Eye (tissue), 1 donor: ENCODE results near the gene ZNF200.
"Not testable (repeated sequence)": the region's sequence is repeated elsewhere in the genome, so short reads cannot be mapped to it uniquely, and the experiment has no call there.

Experiments used
- DNase-seq: peaks from one replicate; pipeline ENCODE4 v3.0.0-alpha.2; 2015

Gene ZNF200

GRCh38 chr16:3197694-3198333, 37.1 kb downstream of the ZNF200 start:
- DNase-seq, result not testable (repeated sequence)

- no peak for DNase-seq
Observed at GRCh38 chr16:3195975-3196374, 39.0 kb downstream of the ZNF200 start.

- no peak for DNase-seq
Observed at GRCh38 chr16:3194792-3195191, 40.2 kb downstream of the ZNF200 start.

GRCh38 chr16:3193221-3194212, 41.4 kb downstream of the ZNF200 start:
- DNase-seq, result no peak

GRCh38 chr16:3192476-3193019, 42.4 kb downstream of the ZNF200 start:
- DNase-seq, result no peak

- peak; percentile 31 for DNase-seq
Observed at GRCh38 chr16:3190949-3191353, 44.0 kb downstream of the ZNF200 start.

- no peak for DNase-seq
Observed at GRCh38 chr16:3189869-3190268, 45.1 kb downstream of the ZNF200 start.

- peak; percentile 58 for DNase-seq
Observed at GRCh38 chr16:3188925-3189825, 45.8 kb downstream of the ZNF200 start.

- no peak for DNase-seq
Observed at GRCh38 chr16:3188675-3188924, 46.4 kb downstream of the ZNF200 start.

GRCh38 chr16:3187798-3188674, 46.9 kb downstream of the ZNF200 start, which contains the start of gene OR1F1:
Gene OR1F1, plus strand, starts transcription at chr16:3188204.
- DNase-seq, result peak; percentile 55

- no peak for DNase-seq
Observed at GRCh38 chr16:3186946-3187690, 47.8 kb downstream of the ZNF200 start.

- peak; percentile 42 for DNase-seq
Observed at GRCh38 chr16:3183445-3184139, 51.4 kb downstream of the ZNF200 start.

- DNase-seq, result peak; percentile 63
Observed at GRCh38 chr16:3182608-3183444, 52.1 kb downstream of the ZNF200 start.

- not testable (repeated sequence) for DNase-seq
Observed at GRCh38 chr16:3182293-3182607, 52.7 kb downstream of the ZNF200 start.

- no peak for DNase-seq
Observed at GRCh38 chr16:3180445-3180878, 54.5 kb downstream of the ZNF200 start.

- DNase-seq, result no peak
Observed at GRCh38 chr16:3179651-3180050, 55.3 kb downstream of the ZNF200 start.

- DNase-seq, result peak; percentile 27
Observed at GRCh38 chr16:3175157-3176093, 59.5 kb downstream of the ZNF200 start.

- DNase-seq, result no peak
Observed at GRCh38 chr16:3174618-3175148, 60.3 kb downstream of the ZNF200 start.
